OCI-LY7 (cell line): ENCODE data around the gene SPRED2.

Experiments
- EZH2phosphoT487 ChIP-seq: fragments of 200-600 bp; sonication (generic); IDR thresholded peaks from 2 replicates; pipeline ENCODE4 v1.6.1; 2018; ENCODE audit warnings: low read depth, borderline replicate concordance, mild to moderate bottlenecking, mixed run types, antibody characterized with exemption, low read length, moderate library complexity, mixed read lengths
- TF ChIP-seq, protein P1 (sequence below): fragments of 200-600 bp; sonication (generic); conservative IDR thresholded peaks from 2 replicates; pipeline ENCODE4 v1.5.1; 2014; ENCODE audit warnings: mild to moderate bottlenecking, antibody characterized with exemption, low read length, moderate library complexity, mixed read lengths

DNA sequence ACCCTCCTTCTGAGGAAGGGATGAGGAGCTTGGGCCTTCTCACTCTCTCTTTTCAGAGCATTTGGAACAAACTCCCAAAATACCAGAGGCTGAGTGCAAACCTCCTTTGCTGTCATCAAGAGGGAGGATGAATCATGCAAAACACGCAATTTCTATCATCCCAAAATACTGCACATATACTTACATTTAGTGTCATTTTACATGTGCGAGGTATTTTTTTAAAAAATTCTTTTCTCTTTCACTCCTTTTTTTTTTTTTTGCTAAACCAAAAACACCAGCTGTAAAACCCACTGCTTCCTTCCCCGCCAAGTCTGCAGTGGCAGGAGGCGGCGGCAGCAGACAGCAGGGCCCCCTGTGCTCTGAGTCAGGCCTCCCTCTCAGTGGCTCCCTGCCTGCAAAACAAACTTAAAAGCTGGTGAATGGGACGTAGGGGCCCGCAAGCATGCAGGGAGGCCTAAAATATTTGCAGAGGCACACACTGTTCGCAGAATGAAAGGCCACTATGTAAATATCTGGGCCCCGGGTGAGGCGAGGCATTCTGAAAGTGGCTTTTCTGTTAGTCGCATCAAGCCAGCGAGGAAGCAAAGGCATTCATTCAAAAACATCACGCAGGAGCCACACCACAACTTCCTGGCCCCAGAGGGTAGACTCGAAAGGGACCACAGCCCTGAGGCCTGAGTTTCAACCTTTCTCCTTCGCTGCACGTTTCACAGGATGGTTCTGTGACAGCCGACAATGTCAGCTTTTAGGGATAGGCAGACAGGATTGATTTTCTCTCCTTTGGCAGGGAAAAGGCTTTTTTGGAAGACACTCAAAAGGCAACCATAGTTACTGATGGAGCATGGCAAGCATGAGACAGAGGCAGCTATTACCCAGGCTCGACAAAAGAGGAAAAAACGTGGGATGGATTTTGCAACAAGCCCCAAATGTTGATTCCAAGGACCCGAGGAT lies 131.4 kb downstream of the SPRED2 start:
- TF ChIP-seq EZH2phosphoT487, result no peak
- TF ChIP-seq, protein P1, sequence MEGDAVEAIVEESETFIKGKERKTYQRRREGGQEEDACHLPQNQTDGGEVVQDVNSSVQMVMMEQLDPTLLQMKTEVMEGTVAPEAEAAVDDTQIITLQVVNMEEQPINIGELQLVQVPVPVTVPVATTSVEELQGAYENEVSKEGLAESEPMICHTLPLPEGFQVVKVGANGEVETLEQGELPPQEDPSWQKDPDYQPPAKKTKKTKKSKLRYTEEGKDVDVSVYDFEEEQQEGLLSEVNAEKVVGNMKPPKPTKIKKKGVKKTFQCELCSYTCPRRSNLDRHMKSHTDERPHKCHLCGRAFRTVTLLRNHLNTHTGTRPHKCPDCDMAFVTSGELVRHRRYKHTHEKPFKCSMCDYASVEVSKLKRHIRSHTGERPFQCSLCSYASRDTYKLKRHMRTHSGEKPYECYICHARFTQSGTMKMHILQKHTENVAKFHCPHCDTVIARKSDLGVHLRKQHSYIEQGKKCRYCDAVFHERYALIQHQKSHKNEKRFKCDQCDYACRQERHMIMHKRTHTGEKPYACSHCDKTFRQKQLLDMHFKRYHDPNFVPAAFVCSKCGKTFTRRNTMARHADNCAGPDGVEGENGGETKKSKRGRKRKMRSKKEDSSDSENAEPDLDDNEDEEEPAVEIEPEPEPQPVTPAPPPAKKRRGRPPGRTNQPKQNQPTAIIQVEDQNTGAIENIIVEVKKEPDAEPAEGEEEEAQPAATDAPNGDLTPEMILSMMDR, result 0 out of 2 replicates have a peak, but pooled peaks have one; percentile 31
